SK-N-MC (cell line): Measurements from ENCODE around the gene LY86.

Source experiments
- EZH2 ChIP-seq: fragments of 200-600 bp; sonication (generic); IDR thresholded peaks from one replicate; pipeline ENCODE4 v1.6.1; 2017; ENCODE audit warnings: antibody characterized with exemption
- FOXP2 ChIP-seq: optimal IDR thresholded peaks from 2 replicates; pipeline ENCODE3; 2011; ENCODE audit warnings: mild to moderate bottlenecking, moderate library complexity; ENCODE audit not compliant: insufficient read depth; ENCODE audit errors: extremely low read length, control extremely low read depth
- POLR2AphosphoS5 ChIP-seq: IDR thresholded peaks from 2 replicates; pipeline ENCODE4 v1.6.1; 2012; ENCODE audit warnings: mild to moderate bottlenecking, low read depth, low read length, borderline replicate concordance

DNA sequence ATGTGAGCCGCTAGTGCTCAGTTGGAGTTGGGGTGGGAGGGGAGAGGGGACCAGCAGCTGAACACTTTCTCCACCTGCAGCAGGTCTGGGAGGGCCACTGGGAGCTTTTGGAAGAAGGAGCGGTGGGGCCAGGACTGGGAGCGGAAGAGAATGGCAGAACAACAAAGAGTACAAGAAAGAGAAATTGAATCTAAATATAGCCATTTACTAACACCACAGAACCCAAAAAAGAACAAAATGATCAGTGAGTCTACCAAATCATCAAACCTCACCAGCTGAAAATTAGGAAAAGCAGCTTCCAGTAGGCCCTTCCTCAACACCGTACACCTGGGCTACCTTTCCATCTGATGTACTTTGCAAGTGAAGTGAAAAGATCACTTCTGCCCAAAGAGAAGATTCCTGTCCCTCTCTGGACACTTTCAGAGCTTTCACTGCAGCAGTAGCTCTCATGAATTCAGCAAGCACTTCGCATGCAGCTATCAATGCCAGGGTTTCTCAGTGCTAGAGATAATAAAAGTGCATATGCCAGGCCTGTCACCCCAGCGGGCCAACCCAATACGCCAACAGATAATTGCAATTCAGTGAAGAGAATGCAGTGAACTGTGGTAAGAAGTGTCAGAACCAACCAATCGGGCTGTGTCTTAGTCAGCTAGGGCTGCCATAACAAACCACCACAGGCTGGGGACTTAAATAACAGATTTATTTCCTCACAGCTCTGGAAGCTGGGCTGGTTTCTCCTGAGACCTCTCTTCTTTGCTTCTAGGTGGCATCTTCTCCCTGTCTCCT, 597 bp downstream of the LY86 start:
- TF ChIP-seq EZH2 (no peak), POLR2AphosphoS5 (no peak), FOXP2 (no peak)
